NCI-H510A (cell line): ENCODE measurements around the gene VOPP1.
"Not testable (repeated sequence)": the region's sequence is repeated elsewhere in the genome, so short reads cannot be mapped to it uniquely, and the experiment has no call there.

Experiments used
- DNase-seq: peaks from one replicate; lab custom pipeline; 2025; lab: John Stamatoyannopoulos, UW

VOPP1 gene

GRCh38 chr7:55488216-55488615, 84.1 kb downstream of the VOPP1 start:
- no peak for DNase-seq

DNA sequence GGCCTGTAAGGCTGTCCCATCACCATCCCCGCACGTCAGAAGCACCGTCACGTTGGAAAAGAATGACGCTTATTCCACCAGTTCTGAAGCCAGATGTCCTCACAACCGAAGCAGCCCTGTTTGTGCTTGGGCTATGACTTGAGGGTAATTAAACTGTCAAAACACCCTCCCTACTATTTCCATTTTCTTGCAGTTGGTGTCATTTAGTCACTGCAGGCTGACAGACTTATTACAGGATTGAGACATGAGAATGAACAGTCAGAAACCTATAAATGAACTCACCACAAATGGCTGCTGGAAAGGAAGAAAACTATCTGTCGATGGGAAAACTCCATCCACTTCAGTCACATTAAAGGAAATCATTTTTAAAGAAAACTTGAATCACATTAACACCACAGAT, 85.3 kb downstream of the VOPP1 start:
- DNase-seq, result no peak

DNA sequence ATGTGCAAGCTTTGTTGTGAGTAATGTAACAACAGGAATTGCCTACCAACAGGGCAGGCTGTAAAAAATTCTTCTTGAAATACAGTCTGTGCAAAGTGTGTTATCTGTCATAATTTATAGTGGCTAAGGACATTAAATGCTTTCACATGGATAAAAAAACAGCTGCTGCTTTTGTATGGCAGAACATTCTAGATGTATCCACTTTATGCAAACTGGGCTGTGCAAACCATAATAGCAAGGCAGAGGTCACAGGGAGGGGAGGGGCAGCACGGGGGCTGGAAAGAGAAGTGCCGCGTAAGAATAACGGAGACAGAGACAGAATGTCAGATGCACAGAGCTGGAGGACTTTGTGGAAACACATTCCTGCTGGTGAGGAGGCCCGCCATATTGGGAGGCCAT, 86.1 kb downstream of the VOPP1 start:
- no peak for DNase-seq

DNA sequence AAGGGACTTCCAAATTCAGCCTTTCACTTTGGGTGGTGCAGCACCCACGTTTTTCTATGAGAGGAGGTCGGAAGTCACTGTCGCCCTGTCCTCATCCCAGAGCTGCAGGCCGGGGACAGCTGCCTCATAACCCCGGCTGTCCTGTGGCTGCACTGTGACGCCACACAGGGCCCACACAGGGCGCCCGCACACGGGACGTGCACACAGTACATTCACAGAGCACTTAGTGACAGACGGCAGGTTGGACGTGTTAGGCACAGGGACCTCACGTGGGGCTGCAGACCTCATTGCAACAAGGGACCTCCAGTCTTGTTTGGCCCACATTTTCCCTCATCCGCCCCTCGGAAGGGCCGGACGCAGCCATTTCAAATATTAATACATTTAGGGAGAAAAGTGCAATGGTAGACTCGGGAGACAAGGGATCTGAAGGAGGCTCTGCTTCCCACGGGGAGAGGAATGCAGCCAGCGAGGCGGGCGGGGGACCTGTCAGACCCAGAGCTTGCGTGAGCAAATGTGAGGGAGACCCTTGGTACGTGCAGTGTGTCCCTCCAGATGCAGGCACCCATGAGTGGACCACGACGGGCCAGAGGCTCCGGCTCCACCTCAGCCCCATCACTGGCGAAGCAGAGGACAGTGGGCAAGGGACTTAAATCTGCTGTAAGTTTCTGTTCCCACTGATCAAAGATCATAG, 86.7 kb downstream of the VOPP1 start:
- DNase-seq, result no peak

GRCh38 chr7:55484834-55485233, 87.5 kb downstream of the VOPP1 start:
- DNase-seq, result no peak

GRCh38 chr7:55484241-55484640, 88.1 kb downstream of the VOPP1 start:
- DNase-seq, result no peak

GRCh38 chr7:55483046-55483445, 89.3 kb downstream of the VOPP1 start:
- no peak for DNase-seq

DNA sequence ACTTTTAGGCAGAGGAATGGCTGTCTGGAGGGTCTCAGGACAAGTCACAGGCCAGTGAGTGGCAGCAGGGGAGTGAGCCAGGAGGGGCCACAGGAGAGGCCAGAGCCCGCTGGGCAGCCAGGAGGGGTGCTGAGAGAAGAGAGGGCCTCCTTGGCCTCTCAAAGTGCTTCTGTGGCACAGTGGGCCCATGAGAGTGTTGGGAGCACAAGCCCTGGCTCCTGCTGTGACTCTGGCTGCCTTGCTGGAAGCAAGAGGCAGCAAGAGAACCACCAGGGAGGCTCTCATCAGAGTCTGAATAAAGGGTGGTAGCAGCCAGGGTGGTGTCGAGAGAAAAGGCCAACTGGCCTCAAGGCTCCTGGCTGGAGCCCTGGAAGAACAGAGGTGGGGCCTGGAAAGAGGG, 91.1 kb downstream of the VOPP1 start:
- DNase-seq, result no peak

GRCh38 chr7:55478700-55479099, 93.6 kb downstream of the VOPP1 start:
- no peak for DNase-seq

GRCh38 chr7:55477781-55478374, 94.4 kb downstream of the VOPP1 start:
- DNase-seq, result no peak

GRCh38 chr7:55476852-55477780, 95.2 kb downstream of the VOPP1 start:
- no peak for DNase-seq

- no peak for DNase-seq
Measured at GRCh38 chr7:55475855-55476803, 96.2 kb downstream of the VOPP1 start.

- DNase-seq, result no peak
Measured at GRCh38 chr7:55474944-55475854, 97.1 kb downstream of the VOPP1 start.

GRCh38 chr7:55473932-55474331, 98.4 kb downstream of the VOPP1 start:
- DNase-seq, result no peak

DNA sequence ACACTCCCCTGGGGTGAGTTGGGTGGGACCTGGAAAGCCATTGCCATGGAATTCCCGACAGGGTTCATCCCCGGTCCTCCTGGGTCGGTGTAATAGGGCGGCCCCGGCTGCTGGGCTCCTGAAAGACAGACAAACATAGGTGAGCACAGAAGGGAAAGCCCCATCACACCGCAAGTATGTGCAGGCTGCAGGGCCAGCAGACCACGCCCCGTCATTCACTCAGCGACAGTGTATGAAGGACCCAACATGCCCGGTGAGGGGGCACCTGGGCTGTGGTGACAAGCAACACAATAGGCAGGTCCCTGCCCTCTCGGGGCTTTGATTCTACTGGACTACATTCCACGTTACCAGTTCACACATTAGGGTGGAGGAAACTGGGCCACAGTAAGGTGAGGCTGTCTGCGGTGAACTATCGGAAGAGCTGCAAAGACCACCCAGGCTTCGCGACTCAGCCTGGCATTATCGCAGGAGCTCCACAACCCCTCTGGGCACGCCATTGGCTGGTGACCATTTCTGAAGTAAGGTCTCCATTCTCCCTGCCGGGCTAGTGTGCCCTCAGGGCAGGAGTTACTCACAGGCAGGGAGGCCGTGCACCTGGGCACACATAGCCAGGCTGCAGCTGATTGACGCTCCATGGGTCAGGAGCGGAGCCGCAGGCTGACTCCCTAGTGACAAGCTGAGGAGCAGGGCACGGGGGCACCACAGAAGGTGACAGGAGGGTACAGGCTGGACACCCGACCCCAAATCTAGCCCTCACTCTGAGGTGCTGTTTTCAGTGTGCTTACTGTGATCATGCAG, 99.2 kb downstream of the VOPP1 start:
- DNase-seq, result no peak

DNA sequence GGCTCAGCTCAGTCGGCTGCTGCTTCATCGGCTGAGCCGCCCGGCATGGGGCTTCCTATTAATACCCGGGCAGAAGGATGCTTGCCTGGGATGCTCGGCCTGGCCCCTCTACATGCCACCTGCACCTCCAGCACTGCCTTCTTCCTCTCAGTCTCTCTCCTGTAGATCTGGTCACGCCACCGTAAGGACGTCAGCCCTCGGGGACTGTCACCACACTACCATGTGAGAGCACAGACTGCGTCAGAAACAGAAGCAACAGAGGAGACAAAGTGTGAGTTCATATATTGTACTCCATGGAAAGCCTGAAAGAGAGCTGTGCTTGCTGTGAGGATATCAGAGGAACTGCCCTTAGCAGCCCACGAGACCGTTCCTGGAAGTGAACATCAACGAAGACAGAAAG, 99.9 kb downstream of the VOPP1 start:
- not testable (repeated sequence) for DNase-seq

DNA sequence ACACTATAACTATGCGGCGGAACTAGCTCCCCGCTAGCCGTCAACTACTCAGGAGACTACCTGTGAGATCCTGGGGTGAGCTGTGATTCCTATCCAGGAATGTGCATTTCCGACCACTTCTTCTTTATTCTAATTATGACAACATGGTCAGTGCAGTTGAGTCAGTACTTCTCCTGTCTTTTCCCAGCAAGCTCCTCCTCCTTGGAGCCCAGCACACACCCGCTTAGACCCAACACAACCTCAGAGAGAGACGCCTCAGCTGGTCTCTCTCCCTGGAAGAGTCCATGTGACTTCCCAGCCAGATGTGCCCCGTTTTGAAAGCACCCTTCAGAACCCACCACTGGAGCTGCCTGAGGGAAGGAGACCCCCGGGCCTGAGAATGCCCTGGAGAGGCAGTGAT, 100.7 kb downstream of the VOPP1 start:
- not testable (repeated sequence) for DNase-seq

- no peak for DNase-seq
Measured at GRCh38 chr7:55470261-55470660, 102.0 kb downstream of the VOPP1 start.

GRCh38 chr7:55469721-55470120, 102.6 kb downstream of the VOPP1 start:
- DNase-seq, result no peak

DNA sequence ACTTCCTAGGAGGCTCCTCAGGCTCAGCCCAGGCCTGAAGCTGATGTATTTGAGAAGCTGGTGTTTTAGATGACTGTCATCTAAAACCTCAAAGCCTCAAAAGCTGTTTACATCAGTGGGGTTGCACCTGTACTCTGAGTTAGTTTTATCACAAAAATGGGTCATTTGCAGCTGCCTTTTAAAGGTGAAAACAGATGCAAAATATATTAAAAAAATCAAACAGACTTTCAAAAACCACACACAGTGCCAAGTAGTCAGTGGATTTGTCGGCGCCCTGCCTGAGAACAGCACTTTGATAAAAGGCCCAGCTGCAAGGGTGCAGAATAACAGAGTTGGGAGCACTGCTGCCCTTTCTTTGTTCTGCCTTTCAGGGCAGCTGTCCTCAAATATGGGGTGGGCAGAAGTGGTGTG, 103.0 kb downstream of the VOPP1 start:
- no peak for DNase-seq
